Spleen (tissue), 7 donors: Measurements from ENCODE around the gene PYGO2.
A peak's percentile ranks its signal among the peaks of the same experiment; 100 is the strongest.

Experiments
- POLR2A ChIP-seq, 3 donors: fragments of 450-650 bp; IDR thresholded peaks; one replicate each; pipeline ENCODE4 v1.5.1; 2017; ENCODE audit warnings: antibody characterized with exemption in 3 of 3, mild to moderate bottlenecking in 1 of 3
- POLR2AphosphoS5 ChIP-seq, 3 donors: sonication (generic); formaldehyde crosslinking; IDR thresholded peaks; one replicate each; pipeline ENCODE4 v1.5.1; 2017; ENCODE audit warnings: antibody characterized with exemption in 3 of 3
- TF ChIP-seq, protein P1 (sequence below), 11 experiments: fragments of 200-600 bp in 7 of 11; fragments of 450-650 bp in 4 of 11; sonication (generic) in 4 of 11; IDR thresholded peaks in 8 of 11; conservative IDR thresholded peaks in 3 of 11; 1 replicate in 7 of 11; 2 replicates in 4 of 11; pipeline versions ENCODE4 v1.4.0 to v1.8.0; 2016 to 2021; ENCODE audit warnings: antibody characterized with exemption in 11 of 11, inconsistent platforms in 4 of 11, mild to moderate bottlenecking in 1 of 11
- donor health status: DM: no; HTN: no; CAD: no; lungs with moderate emphysema.
- donor health status: DM: no; HTN: no; CAD: no.
- donor health status: DM: no; HTN: no; CAD: no.

DNA sequence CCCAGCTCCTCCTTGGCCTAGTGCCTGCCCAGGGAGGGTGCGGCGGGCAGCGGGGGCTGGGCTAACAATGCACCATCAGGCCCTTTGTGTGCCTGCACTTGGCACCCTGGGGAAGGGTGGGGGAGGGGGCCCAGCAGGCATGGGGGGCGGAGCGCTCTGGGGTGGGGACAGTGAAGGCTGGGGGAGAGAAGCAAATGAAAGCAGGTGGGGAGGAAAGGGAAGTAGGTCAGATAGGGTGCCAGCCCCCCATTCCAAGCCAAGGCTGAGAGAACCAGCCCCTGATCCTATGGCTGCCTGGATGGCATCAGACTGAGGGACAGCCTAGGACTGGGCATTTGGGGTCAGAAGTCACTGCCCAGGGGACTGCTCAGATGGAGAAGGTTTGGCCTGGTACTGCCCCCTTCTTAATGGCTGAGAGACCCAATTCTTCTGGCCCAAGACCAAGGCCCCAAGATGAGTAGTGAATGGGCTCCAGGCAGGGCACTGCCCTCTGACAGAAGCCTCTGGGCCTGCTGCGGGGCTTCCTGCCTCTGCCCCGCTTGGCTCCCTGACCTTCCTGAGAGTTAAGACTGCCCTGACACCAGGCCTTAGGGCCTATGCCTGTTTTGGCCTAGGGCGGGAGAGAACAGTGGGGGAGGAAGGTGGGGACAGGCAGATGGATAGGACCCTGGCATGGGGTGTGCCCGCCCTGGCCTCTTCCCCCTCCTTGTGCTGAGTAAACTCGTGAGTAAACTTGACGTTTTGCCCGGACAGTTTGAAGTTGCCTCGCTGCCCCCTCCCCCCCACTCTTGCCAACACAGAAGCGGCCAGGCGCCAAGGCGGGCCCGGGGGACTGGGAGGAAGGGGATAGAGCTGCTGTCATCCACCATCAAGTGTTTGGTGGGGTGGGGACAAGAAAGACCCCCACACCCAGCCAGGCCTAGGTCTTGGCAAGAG, 43.8 kb upstream of the PYGO2 start:
- TF ChIP-seq, protein P1, sequence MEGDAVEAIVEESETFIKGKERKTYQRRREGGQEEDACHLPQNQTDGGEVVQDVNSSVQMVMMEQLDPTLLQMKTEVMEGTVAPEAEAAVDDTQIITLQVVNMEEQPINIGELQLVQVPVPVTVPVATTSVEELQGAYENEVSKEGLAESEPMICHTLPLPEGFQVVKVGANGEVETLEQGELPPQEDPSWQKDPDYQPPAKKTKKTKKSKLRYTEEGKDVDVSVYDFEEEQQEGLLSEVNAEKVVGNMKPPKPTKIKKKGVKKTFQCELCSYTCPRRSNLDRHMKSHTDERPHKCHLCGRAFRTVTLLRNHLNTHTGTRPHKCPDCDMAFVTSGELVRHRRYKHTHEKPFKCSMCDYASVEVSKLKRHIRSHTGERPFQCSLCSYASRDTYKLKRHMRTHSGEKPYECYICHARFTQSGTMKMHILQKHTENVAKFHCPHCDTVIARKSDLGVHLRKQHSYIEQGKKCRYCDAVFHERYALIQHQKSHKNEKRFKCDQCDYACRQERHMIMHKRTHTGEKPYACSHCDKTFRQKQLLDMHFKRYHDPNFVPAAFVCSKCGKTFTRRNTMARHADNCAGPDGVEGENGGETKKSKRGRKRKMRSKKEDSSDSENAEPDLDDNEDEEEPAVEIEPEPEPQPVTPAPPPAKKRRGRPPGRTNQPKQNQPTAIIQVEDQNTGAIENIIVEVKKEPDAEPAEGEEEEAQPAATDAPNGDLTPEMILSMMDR (IDR thresholded peaks at IDR 0.05 in 8 of 11, conservative IDR thresholded peaks at IDR 0.05 in 3 of 11), result no peak
- TF ChIP-seq POLR2AphosphoS5 (IDR thresholded peaks at IDR 0.05) (peak; percentile 20 to 56 (median 42)), POLR2A (IDR thresholded peaks at IDR 0.05) (no peak)
